Activated CD8-positive, alpha-beta memory T cell treated with anti-CD3 and anti-CD28 coated beads, Interleukin-2, amount 50 U/mL, for 4 hours (primary cell): ENCODE measurements around the gene CALU.

Experiments
- DNase-seq: peaks from one replicate; pipeline ENCODE4 v3.0.0-alpha.2; 2020

The CALU gene

DNA sequence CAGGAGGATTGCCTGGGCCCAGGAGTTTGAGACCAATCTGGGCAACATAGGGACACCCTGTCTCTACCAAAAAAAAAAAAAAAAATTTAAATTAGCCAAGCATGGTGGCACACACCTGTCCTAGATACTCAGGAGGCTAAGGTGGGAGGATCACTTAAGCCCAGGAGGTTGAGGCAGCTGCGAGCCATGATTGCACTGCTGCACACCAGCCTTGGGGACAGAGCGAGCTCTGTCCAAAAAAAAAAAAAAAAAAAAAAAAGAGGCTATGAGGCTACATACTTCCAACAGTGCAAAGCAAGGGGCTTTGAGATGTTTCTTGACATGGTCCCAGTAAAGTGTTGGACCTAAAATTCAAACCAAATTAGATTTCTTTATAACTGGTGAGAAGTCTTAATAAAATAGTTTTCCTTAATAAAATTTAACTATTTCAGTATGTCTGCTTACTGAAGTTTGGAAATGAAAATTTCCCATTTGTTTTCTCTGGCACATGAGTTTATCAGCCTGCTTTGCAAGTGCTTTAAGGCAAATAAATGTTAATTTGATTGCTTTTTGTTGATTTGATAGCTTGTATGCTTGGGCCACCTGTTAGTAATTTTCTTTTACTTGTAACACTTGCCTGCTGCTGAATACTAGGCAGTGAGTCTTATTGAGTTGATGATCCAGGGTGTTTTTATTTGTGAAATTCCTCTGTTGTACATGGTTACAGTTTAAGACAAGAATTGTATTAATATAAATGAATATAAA, 16.1 kb downstream of the CALU start:
- DNase-seq, result no peak

GRCh38 chr7:128755819-128756476, 16.8 kb downstream of the CALU start:
- no peak for DNase-seq

- DNase-seq, result no peak
Measured at GRCh38 chr7:128757203-128757602, 18.0 kb downstream of the CALU start.

DNA sequence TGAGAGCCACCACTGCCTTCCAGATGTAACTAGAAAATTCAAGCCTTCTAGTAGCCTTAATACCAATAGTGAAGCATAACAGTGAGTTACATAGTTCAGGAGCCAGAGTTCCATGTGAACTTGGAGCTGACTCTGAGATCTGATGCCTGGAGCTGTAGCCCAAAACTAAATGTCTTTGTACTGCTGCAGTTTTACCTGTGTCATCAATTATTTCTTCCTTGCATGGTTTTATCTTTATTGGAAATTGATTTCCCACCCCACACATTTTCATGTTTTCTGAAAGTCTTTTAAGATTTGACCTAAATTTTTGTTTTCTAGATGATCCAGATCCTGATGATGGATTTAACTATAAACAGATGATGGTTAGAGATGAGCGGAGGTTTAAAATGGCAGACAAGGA, 19.4 kb downstream of the CALU start:
- no peak for DNase-seq

DNA sequence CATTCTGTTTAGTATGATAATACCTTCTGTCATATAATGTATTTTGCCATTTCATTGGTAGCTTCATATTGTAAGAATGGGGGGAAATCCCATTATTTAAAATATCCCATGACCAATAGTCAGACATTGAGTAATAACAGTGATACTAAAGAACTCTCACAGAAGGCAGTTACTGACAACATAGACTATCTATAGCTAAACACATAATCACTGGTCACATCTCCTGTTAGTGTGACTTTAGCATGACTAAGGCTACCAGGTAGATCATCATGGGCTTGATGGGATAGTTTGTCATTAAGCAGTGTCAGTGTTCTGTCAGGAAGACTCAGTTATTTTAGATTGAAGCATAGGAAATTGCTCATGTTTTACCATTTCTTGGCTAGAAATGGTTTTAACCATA, 20.1 kb downstream of the CALU start:
- DNase-seq, result no peak

GRCh38 chr7:128763541-128763940, 24.4 kb downstream of the CALU start:
- DNase-seq, result no peak

DNA sequence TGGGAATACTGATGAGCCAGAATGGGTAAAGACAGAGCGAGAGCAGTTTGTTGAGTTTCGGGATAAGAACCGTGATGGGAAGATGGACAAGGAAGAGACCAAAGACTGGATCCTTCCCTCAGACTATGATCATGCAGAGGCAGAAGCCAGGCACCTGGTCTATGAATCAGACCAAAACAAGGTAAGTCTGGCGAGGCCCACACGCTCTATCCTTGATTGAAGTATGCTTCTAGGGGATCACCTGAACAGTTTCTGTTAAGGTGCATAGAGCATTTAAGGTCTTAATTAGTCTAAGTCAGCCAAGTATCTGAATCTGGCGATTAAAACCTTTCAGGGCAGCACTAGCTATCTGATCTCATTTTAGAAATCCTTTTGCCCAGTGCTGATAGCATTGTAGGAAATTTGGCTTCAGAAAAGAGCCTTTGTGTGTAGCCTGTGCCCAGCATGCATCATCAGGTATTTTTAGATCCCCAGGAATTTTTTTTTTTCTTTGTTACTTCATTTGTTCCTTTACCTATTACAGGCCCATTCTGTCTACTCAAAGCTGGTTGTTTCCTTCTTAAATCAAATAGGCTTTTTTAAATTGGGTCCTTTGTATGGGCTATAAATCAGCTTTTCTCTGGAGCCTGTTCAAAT, 28.4 kb downstream of the CALU start:
- no peak for DNase-seq

DNA sequence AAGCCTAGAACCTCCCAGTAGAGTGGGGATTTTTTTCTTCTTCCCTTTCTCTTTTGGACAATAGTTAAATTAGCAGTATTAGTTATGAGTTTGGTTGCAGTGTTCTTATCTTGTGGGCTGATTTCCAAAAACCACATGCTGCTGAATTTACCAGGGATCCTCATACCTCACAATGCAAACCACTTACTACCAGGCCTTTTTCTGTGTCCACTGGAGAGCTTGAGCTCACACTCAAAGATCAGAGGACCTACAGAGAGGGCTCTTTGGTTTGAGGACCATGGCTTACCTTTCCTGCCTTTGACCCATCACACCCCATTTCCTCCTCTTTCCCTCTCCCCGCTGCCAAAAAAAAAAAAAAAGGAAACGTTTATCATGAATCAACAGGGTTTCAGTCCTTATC, 31.1 kb downstream of the CALU start:
- no peak for DNase-seq

GRCh38 chr7:128773604-128774003, 34.4 kb downstream of the CALU start:
- no peak for DNase-seq

- no peak for DNase-seq
Measured at GRCh38 chr7:128774029-128774689, 35.0 kb downstream of the CALU start.

DNA sequence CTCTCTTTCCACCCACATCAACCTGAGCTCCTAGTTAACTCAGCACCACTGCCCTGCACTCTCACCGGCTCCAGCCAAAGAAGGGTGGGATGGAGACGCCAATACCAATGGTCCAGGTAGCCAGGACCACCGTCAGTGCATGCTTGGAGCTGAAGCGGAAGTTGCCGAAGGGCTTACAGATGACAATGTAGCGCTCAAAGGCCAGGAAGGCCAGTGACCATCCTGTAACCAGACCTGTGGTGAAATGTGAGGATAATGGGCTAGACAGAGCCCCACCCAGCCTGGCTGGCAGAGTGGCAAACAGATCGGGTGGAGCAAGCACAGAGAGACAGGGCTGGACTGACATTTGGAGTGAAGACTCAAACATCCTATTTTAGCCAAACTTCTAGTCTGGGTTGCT, 35.8 kb downstream of the CALU start:
- DNase-seq, result no peak

- no peak for DNase-seq
Measured at GRCh38 chr7:128775744-128776474, 36.8 kb downstream of the CALU start, which contains the start of gene OPN1SW. Gene OPN1SW (minus strand): TSS chr7:128775794. CDS start chr7:128775781, 13 bp downstream.

DNA sequence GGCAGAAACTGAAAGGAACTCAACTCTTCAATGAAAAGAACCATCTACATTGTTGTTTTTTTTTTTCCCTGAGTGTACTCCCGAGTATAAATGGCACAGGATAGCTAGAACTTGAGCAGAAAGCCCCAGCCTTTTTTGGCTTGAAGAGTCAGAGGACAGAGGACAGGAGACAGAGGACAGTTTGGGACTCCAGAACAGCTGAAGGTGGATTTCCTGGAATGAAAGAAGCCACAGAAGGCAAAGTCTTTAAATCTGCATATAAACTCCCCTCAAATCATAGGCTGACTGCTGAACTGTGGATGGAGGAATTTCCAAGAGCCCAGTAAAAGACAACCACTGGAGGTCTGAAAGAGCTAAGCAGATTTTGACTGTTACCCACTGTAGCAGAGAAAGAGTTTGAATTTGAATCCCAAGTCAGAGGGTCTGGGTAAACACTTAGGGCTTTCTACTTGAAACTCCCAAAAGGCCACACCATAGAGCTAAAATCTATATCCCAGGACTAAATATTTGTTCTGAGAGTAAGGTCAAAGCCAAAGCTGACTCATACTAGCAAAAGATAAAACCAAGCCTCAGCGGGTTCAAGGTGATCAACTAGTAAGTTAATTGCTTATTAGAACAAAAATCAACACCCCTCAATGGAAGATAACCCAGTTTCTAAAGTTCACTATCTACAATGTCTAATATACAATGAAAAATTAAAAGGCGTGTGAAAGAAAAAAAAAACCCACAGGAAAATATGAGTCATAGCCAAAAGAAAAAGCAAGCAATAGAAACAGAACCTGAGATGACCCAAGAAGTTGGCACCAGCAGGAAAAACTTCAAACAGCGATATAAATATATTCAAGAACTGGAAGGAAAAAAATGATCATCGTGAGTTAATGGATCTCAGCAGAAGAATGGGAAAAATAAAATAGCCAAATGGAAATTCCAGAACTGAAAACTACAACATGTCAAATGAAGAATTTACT, 38.3 kb downstream of the CALU start:
- DNase-seq, result no peak

- no peak for DNase-seq
Measured at GRCh38 chr7:128778946-128779345, 39.8 kb downstream of the CALU start.

DNA sequence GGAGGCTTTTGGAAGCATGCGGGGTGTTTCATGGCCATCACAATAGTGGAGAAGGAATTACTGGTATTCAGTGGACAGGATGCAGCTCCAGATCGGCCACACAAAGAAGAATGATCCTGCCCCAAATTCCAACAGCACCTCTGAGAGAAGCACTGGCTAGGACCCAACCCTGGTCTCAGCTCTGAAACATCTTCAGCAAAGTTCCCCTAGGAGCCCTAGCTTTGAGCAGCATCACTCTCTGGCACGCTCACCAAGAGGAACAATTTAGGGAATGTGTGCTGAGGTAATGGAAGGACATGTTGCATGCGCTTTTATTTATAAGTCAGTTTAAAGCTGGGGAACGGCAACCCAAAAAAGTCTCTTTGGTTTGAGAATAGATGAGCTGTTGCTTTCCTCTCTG, 42.0 kb downstream of the CALU start:
- DNase-seq, result no peak

DNA sequence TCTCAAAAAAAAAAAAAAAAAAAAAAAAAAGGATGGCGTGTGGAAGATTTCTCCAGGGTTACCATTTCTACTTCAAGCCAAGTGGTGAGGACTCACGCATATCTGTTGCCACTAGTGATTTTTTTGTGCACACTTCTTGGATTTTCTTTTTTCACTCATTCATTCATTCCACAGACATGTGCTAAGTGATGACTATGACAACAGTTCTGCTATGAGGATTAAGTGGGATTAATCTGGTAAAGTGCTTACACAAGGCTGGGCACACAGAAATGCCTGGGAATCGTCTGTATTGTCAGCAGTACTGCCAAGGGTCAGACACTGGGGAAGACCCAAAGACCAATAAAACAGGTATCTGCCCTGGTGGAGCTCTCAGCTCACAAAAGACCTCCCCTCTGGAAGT, 42.7 kb downstream of the CALU start:
- DNase-seq, result no peak

DNA sequence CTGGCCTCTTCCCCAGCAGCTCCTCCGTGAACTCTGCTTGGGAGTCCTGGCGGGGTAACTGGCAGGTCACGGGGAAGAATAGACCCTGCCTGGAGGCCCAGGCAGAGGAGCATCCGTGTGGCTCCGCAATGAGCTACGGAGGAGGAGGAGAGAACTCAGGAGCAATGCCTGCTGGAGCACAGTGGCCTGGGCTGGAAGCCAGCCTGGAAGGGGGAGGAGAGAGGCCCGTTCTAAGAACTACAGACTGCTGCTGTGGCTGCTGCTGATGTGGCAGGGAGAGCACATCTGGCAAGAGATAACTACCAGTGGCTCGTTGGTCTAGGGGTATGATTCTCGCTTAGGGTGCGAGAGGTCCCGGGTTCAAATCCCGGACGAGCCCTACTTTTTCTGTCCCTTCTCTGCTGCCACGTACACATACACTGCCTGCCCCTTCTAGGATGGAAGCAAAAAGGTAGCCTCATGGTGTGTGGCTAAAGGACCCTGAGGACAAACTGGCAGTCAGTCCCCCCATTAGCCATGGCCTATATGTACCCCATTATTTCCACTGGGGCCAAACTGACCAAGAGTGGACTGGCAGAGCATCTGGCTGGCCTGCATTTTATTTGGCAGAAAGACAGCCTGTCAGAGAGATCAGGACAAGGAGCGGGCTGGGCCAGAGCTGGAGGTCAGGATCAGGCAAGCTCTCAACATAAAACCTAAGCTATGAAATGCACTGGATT, 44.1 kb downstream of the CALU start:
- no peak for DNase-seq

- no peak for DNase-seq
Measured at GRCh38 chr7:128785738-128786137, 46.6 kb downstream of the CALU start.

GRCh38 chr7:128788446-128789412, 49.6 kb downstream of the CALU start:
- no peak for DNase-seq
